ENCODE results near the gene SLC9A2.

The SLC9A2 gene

DNA sequence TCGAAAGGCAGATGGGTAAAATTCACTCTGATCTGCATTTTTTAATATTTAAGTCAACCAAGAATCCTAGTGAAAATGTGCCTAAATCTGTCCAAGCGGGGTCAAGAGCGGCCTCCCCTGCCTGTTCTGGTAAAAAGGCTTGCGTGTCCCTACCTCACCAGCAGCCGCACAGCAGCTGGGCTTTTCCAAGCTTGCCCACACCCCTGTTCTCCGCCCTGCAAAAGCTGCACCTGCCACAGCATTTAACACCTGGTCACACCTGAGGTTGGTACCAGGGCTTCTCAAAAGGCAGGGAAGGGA, 116.7 kb downstream of the SLC9A2 start:
- no peak for DNase-seq

DNA sequence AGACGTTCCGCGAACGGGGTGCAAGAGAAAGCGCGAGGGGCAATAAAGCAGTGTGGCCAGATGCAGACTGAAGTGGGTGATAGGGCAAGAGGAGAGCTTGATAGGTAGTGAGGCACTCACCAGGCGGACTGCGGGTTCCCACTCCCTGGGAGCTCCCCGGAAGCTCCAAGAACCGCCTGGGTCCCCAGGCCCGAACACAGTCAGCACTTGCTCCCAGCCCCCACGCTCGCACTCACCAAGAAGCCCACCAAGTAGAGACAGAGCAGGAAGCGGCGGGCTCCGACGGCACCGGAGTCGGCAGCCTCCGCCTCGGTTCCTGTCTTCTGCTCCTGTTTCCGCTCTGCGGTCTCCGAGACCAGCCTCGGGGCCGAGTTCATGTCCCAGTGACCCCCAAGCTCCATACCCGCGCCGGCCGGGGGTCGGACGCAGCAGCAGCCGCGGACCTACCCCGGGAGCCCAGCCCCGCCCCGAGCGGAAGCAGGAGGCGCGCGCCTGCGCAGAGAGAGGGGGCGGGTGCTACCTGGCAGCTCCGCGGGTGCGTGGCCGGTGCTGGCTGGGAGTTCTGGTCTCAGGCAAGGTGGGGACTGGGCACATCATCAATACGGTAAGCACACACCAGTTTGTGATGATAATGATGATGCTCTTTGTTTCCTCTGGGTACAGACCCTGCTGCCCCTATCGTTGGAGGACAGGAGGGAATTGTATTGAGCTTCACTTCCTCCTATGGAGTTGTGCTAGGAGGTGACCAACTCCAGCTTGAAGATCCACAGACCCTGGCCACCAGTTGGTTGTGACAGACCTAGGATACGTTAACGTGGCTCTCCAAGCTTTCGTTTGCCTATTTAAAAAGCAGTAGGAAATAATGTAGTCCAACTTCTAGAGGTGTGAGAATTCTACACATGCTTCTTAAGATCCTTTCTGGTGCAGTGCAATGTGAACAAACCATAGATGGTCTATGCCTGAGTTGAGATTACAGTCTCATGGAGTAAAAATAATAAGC, 117.4 kb downstream of the SLC9A2 start:
- DNase-seq: peak; percentile 83

DNA sequence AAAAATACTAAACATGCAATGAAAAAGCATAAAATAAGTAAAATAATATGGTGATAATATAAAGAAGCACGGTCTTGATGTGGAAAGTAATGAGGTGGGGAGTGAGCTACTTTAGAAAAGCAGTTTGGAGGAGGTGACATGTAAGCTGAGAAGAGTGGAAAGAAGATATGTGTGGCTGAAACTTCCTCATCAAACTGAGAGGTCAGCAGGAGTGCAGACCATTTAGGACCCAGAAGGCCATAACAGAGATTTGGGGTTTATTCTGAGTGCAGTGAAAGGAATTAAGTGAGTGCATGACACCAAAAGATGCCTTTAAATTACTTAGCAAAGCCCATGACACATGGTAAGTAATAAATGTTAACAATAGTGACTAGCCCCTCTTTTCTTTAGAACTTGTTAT, 118.1 kb downstream of the SLC9A2 start:
- no peak for DNase-seq

DNA sequence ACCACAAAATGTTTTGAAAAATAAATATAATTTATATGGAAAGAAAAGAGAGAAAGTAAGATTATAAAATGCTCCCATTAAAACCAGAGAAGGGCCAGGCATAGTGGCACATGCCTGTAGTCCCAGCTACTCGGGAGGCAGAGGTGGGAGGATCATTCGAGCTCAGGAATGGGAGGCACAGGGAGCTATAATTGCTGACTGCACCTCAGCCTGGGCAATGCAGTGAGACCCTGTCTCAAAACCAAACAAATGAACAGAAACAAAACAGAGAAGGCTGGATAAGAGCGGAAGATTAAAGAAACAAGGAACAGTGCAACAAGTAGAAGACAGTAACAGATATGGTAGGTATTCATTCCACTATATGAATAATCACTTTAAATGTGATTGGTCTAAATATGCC, 123.9 kb downstream of the SLC9A2 start:
- DNase-seq: no peak

DNA sequence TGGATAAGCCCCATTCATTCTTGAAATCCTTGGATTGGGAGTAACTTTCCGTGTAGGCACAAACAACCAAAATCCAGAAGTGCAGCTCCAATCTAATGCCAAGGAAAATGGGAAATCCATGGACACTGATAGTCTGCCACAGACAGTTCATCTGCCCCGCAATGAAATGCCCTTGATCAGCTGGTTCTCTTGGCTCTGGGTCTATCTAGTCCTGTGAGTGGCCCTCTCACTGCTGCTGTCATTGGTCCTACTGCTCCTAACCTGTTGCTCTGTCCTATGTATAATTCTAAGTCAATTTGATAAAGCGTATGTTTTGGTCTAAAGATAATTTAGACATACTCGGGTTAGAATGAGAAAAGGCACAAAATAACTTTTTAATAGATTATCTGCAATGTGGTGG, 128.8 kb downstream of the SLC9A2 start:
- DNase-seq: no peak

DNA sequence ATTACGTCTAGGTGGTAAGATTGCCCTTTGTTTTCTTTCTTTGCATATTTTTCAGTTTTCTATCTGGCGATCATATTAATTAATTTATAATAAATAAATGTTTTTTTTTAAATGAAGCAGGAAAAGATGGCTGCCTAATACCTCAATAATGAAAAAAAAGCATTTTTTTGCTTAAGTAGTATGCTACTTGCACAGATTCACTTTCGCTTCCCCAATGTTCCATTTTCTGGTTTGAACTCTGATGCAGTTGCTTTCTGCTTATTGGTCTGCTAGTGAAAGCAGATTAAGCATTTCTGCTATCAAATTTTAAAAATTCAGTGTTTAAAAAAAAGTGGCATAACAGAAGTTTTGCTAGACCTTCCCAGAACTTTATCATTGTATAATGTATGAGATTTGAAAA, 130.6 kb downstream of the SLC9A2 start:
- DNase-seq: no peak

DNA sequence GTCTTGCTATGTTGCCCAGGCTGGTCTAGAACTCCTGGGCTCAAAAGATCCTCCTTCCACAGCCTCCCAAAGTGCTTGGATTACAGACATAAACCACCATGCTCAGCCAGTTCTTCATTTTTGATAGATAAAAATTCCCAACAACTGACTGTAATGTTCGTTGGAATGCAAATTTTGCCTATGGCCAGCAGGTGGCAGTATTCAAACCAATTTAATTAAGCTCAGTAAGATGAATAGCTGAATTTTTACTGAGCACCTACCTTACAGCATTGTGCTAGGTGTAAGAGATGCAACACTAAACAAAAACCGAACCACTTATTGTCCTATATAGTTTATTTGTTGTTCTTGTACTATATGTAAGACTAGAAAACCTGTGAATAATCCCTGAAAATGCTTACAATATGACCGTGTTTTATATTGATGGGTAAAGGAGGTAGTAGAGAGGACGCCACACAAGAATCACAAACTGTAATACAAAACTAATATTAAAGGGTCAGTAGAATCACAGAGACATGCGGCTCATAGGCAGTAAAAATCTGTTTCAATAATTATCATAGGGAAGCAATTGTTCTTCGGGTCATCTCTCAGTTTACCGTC, 134.3 kb downstream of the SLC9A2 start:
- peak; percentile 19 for DNase-seq

DNA sequence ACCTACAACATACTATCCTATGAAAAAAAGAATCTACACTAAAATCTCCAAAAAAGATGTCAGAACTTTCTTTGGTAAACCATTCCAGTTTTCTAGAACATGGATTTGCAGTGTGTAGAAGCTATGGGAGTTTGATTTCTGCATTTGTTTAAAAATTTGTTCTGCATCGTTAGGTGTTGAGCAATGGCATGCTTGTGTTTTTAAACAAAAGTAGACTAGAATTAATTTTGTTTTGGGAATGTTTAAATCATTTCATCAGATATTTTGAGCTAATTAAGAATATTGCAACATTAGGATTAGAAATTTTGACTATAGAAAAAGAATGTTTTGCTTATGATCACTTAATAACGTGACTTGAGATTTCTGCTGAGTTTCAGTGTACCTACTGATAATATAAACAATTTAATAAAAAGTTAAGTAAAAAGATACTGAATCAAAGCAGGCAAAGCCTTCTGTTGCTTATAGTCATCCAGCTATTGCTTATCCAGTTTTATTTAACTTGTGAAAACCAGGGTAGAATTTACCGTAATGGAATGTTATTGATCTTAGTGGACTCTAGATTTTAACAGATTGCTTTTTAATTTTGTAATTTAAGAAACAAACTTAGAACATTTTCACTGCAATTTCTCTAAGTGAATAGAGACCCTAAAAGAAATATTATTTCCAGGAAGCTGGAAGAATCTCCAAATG, 135.2 kb downstream of the SLC9A2 start:
- DNase-seq: no peak

DNA sequence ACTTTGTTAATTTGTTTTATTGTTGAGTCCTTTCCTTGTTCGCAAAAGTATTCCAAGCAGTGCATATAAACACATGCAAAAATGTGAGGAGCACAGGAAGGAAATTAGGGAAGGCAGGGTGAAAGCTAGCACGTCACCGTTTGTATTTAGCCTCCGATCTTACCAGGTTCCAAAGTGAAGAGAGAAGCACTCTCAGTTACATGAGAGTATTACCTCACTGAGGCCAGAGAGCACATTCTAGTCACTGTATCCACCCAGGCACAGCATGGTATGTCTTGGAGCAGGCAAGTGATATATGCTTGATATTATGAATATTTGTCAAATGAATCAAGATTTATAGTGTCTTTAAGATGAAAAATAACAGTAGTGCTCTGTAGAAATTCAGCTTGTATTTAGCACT, 135.9 kb downstream of the SLC9A2 start:
- DNase-seq: no peak

DNA sequence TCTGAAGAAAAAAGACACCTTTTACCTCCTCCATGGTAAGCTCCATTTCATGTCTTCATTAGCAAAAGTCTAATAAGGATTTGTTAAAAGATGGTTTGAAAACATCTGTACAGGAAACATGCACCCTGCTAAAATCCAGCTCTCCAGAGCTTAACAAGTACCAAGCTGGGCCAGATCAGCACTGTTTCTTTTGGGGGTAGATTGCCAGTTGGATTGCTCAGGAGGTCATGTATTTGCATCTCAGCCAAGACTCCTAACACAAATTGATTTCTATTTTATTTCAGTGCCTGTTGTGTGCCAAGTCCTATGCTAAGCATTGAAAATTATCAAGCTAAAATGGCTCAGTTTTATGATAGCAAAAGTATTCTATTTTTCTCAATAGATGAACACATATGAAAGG, 139.1 kb downstream of the SLC9A2 start:
- DNase-seq: no peak
